UCSD-AML1 (cell line): Measurements from ENCODE around the gene MEPCE.
A peak's percentile ranks its signal among the peaks of the same experiment; 100 is the strongest.
"Not testable (repeated sequence)": the region's sequence is repeated elsewhere in the genome, so short reads cannot be mapped to it uniquely, and the experiment has no call there.

ENCODE experiments used
- DNase-seq: peaks from one replicate; lab custom pipeline; 2025; ENCODE audit not compliant: unreplicated experiment; lab: John Stamatoyannopoulos, UW

Gene MEPCE

GRCh38 chr7:100429637-100430492 lies at the start of gene MEPCE:
Gene MEPCE (plus strand): TSS chr7:100429831. CDS start chr7:100430019, 188 bp downstream.
- peak; percentile 85 for DNase-seq

DNA sequence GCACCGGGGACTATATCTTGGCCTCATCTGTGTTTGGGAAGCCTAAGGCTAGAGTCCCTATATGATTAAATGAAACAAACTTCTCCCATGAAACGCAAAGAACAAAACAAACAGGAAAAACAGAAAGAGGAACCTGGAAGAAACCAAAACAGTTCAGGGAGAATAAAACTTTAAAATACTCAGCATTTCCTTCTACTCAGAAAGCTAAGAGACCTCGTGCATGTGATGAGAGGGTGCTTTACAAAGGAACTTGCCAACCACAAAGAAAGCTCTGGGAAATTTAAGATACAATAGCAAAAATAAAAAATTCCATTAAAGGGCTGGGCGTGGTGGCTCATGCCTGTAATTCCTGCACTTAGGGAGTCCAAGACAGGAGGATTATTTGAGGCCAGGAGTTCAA lies 49.4 kb upstream of the MEPCE start:
- no peak for DNase-seq

DNA sequence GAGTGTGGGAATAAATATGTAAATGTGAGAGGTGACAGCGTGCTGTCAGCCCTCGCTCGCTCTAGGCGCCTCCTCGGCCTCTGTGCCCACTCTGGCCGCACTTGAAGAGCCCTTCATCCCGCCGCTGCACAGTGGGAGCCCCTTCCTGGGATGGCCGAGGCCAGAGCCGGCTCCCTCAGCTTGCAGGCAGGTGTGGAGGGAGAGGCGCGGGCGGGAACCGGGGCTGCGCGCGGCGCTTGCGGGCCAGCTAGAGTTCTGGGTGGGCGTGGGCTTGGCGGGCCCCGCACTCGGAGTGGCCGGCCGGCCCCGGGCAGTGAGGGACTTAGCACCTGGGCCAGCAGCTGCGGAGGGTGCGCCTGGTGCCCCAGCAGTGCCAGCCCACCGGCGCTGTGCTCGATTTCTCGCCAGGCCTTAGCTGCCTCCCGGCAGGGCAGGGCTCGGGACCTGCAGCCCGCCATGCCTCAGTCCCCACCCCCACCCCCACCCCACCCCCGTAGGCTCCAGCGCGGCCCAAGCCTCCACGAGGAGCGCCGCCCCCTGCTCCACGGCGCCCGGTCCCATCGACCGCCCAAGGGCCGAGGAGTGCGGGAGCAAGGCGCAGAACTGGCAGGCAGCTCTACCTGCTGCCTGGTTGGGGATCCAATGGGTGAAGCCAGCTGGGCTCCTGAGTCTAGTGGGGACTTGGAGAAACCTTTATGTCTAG lies 47.9 kb upstream of the MEPCE start:
- DNase-seq: not testable (repeated sequence)

DNA sequence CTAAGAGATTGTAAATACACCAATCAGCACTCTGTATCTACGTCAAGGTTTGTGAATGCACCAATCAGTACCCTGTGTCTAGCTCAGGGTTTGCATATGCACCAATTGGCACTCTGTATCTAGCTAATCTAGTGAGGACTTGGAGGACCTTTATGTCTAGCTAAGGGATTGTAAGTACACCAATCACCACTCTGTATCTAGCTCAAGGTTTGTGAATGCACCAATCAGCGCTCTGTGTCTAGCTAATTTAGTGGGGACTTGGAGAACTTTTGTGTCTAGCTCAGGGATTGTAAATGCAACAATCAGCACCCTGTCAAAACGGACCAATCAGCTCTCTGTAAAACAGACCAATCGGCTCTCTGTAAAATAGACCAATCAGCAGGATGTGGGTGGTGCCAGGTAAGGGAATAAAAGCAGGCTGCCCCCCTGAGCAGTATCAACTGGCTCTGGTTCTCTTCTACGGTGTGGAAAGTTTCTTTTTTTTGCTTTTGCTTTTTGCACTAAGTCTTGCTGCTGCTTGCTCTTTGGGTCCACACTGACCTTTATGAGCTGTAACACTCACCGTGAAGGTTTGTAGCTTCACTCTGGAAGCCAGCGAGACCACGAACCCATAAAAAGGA lies 47.3 kb upstream of the MEPCE start:
- DNase-seq: not testable (repeated sequence)

DNA sequence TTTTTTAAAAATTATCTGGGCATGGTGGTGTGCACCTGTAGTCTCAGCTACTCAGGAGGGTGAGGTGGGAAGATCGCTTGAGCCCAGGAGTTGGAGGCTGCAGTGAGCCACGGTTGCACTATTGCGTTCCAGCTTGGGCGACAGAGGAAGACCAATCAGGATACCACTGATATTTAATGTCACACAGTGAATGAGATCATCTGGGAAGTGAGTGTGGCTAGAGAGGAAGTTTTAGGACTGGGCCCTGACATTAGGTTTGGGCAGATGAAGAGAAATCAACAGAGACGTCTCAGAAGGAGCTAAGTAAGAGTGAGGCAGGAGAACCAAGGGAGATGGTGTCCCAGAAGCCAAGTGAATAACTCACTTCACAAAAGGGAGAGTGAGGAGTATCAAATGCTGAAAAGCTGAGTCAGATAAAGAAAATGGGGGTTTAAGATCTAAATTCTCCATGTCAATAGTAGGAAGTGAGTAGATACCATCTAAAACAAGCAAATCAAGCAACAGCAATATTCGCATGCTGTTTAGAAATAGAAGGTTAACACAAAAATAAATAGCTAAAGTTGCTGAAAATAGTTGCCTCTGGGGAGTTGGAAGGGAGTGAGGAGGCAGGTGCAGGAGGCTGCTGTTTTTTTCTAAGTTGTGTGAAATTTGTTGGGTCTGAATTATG lies 44.9 kb upstream of the MEPCE start:
- no peak for DNase-seq

GRCh38 chr7:100386940-100387339 lies 42.7 kb upstream of the MEPCE start:
- DNase-seq: no peak

GRCh38 chr7:100387695-100388094 lies 41.9 kb upstream of the MEPCE start:
- DNase-seq: no peak

DNA sequence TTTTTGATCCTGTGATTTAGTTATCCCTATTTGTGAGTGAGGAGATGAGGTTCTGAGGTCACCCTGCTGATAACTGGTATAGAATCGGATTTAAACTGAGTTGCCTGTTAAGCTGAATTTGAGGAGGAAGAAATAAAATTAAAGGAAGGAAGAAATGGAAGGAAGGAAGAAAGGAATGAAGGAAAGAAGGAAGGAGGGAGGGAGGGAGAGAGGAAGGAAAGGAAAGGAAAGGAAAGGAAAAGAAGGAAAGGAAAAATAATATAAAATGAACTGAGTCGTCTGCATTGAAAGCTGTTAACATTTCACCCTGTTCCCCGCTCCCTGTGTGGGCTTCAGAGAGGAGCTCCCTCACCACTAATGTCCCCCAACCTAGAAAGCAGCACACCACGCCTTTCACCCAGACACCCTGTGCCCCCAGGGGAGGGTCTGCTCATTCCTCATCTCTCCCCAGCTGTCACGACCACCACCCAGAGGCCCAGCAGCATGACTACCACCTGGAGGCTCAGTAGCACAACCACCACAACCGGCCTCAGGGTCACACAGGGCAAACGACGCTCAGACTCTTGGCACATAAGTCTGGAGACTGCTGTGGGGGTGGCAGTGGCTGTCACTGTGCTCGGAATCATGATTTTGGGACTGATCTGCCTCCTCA lies 40.1 kb upstream of the MEPCE start:
- DNase-seq: no peak

DNA sequence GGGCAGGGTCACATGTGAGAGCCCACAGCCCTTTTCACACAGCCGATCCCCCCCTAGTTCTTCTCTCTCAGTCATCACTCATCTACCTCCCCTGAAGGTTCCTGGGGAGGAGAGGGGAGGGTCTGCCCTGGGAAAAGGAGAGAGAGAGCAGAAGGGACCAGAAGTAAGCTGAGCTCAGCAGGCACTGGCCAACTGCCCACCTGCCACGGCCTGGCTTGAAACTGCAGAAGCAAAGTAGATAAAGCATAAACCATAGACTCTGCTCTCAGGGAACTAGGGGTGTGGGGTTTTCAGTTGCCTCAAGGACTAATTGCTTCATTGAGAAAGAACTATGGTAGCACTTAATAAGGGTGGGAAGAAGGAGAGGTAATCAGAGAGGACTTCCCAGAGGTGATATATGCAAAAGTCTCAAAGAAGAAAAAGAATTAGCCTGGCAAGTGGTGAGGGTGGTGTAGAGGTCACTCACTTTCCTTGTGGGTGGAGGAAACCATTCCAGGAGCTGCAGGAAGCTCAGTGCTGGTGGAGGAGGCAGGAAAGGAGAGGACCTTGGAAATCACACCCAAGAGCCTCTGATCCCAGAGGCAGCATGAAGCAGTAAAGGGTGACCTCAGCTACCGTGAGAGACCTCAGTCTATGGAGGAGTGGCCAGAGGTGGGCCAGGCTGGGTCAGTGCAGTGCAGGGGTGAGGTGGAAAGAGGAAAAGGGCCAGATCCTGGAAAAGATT lies 39.2 kb upstream of the MEPCE start:
- no peak for DNase-seq

GRCh38 chr7:100393233-100393905 lies 36.3 kb upstream of the MEPCE start:
- DNase-seq: no peak

GRCh38 chr7:100394077-100394476 lies 35.6 kb upstream of the MEPCE start:
- no peak for DNase-seq

DNA sequence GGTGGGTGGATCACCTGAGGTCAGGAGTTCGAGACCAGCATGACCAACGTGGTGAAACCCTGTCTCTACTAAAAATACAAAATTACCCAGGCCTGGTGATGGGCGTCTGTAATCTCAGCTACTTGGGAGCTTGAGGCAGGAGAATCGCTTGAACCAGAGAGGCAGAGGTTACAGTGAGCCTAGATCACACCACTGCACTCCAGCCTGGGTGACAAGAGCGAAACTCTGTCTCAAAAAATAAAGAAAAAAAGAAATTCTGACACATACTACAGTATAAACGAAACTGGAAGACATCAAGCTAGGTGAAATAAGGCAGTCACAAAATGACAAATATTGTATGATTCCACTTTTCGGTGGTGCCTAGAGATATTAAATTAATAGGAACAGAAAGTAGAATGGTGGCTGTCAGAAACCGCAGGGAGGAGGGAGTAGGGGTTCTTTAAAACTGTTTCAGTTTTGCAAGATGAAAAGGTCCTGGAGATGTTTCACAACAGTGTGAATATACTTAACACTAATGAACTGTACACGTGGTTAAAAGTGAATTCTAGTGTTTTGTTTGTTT lies 33.1 kb upstream of the MEPCE start:
- no peak for DNase-seq

DNA sequence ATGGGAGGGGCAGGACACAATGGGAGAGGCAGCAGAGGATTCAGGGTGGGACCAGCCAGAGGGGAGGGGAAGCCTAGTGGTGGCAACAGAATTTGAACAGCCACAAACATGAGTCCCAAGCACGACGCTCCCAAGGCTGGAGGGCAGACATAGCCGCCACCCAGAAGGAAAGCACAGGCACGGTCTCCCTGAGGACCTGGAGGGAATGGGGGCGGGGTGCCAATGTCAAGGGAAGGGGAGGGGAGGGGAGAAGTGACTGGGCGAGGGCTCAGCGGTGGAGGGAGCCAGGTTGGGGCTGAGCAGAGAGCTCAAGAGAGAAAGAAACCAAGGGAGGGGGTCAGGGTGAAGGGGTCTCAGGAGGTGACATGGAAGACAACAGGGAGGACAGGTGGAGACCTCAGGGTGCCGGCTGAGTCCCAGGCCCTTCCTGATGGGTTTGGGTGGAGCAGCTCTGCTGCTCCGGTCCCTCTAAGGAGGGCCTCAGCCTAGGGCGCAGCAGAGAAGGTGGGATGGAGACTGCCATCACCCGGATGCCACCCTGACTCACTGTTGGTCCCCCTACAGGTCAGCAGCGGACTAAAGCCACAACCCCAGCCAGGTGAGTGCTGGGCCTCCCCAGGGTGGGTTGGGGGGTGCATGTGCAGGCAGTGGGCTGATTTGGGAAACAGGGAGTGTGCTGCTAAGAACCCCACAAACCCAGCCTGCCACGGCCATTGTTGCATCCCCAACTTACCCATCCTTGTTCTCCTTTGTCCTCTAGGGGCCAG lies 32.1 kb upstream of the MEPCE start:
- DNase-seq: no peak

- no peak for DNase-seq
Measured at GRCh38 chr7:100398239-100398638, 31.4 kb upstream of the MEPCE start.

- no peak for DNase-seq
Measured at GRCh38 chr7:100400041-100400440, 29.6 kb upstream of the MEPCE start.

- peak; percentile 11 for DNase-seq
Measured at GRCh38 chr7:100400656-100401055, 29.0 kb upstream of the MEPCE start.

GRCh38 chr7:100401811-100402210 lies 27.8 kb upstream of the MEPCE start:
- no peak for DNase-seq

GRCh38 chr7:100402241-100402640 lies 27.4 kb upstream of the MEPCE start:
- no peak for DNase-seq

DNA sequence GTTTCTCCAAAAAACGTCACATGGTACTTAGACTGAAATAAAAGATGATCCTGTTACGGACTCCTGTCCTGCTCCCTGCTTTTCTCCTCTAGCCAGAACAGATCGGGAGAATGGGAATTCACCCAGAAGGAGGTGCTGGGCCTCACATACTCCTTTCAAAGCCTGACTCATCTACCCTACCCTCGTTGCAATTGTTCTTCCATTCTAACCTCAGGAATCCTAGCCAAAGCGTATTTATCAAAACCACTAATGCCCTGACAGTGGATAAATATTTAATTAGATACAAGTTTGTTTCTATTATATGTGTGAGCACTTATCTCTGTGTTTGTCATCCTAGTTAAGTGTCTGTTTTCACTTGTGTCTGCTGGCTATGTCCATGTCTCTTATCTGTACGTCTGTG lies 22.9 kb upstream of the MEPCE start:
- DNase-seq: no peak
